HG03139 (cell line): ENCODE measurements around the gene VAMP5.

Experiments used
- ATAC-seq: cut with Tn5 transposase; IDR thresholded peaks from one replicate; pipeline ENCODE4 v1.9.1; 2021; ENCODE audit not compliant: unreplicated experiment

Gene VAMP5

GRCh38 chr2:85628658-85629057, 44.4 kb downstream of the VAMP5 start:
- ATAC-seq = no peak

DNA sequence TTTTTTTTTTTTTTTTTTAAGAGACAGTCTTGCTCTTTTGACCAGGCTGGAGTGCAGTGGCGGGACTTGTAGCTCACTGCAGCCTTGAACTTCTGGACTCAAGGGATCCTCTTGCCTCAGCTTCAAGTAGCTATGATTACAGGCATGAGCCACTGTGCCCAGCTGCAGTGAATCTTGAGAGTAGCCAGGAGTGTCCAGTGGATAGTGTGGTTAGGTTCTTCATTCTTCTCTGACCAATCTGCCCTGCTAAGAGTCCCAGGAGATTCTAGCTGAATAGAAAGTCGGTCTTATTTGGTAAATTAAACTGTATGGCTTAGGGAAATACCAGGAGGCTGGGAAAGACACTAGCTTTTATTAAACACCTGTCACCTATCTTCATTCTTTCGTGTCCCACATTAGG, 47.1 kb downstream of the VAMP5 start:
- no peak for ATAC-seq

GRCh38 chr2:85635011-85635410, 50.8 kb downstream of the VAMP5 start:
- no peak for ATAC-seq

GRCh38 chr2:85635636-85636035, 51.4 kb downstream of the VAMP5 start:
- ATAC-seq = no peak

DNA sequence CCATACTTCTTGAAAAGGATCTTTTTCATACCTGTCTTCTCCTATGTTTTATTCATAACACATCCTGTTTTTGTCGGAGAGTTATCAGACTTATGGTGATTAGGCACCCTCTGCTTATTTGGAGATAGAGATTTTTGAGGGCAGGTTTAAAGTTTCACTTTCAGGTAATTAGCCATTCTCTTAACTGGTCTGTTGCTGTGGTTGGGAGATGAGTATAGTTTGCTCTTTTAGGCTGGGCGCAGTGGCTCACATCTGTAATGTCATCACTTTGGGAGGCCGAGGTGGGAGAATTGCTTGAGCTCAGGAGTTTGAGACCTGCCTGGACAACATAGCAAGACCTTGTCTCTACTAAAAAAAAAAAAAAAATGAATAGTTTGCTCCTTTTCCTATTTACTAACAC, 58.5 kb downstream of the VAMP5 start:
- ATAC-seq = no peak
